NOMO-1 (cell line): ENCODE data around the gene CARD14.
A peak's percentile ranks its signal among the peaks of the same experiment; 100 is the strongest.
"Not testable (repeated sequence)": the region's sequence is repeated elsewhere in the genome, so short reads cannot be mapped to it uniquely, and the experiment has no call there.

Experiments used
- DNase-seq, 2 experiments: peaks; one replicate each; lab custom pipeline; 2025; ENCODE audit not compliant: unreplicated experiment in 2 of 2; lab: John Stamatoyannopoulos, UW

Gene CARD14

DNA sequence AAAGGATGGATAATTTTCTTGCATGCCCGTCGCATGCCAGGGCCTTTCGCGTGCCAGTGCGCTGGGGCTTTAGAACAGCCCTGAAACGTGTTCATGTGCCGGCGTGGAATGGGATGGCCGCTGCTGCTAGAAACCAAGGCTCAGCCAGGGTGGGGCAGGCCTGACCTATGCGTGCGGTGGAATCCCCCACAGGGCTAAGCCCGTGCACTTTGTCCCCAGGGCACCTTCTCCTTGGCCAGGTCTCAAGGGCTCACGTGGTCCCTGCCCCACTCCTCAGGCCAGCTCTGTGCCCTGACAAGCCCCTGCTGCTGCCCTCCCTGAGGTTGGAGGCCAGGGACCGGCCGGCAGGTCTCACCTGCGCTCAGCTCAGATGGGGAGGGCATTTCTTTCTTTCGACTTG is 77.7 kb downstream of the CARD14 start:
- DNase-seq = no peak

DNA sequence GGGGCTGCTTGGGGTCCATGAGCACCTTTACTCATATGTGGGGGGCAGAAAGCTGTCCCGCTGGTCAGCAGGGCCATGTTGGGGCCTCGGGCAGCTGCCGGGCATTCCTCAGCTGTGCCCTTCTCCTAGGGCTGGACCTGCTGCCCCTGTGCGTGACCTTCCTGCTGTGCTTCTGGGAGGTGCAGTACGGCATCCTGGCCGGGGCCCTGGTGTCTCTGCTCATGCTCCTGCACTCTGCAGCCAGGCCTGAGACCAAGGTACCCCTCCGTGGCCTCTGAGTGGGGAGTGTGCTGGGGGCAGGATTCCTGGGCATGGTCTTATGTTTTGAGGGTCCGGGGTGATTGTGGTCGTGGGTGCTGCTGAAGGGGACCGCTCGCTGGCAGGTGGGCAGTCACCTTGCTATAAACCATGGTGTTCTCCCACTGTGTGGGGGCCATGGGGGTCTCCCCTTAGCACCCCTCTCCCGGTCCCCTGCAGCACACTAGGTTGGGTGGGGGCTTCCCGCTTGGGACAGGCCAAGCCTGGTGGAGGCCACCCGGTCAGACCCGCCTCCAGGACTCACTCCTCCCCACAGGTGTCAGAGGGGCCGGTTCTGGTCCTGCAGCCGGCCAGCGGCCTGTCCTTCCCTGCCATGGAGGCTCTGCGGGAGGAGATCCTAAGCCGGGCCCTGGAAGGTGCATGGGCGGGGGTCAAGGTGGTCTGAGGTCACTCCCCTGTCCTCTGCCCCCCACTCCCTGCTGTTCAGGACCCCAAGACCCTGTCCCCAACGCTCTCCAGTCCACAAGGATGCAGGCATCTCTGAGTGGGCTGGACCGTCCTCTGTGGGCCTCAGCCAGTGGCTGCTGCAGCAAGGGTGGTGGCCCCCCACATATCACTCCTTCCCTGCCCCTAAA is 78.4 kb downstream of the CARD14 start:
- no peak for DNase-seq

DNA sequence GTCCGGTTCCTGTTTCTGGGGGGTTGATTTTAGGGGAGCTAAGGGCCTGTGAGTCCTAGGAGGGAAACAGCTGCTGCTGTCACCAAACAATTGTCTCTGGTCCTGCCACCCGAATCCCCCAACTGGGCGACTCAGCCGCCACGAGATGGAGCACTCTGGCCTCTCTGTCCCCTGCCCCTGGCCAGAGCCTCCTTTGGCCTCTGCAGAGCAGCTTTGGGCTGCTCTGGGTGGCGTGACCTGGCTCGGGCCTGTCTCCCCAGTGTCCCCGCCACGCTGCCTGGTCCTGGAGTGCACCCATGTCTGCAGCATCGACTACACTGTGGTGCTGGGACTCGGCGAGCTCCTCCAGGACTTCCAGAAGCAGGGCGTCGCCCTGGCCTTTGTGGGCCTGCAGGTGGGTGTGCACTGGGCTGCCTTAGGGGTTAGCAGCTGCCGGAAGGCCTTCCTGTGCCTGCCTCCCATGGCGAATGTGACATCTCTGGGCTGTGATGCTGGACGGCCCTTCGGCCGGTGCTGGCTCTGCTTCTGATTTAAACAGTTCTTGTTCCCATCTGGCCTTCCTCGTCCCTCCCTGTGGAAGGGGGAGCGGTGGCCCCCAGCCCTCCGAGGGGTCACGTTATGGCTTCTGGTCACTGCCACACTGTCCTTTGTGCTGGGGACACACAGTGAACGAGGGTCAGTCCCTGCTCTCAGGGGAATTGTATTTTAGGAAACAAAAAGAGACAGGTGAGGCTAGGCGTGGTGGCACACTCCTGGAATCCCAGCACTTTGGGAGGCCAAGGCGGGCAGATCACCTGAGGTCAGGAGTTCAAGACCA is 79.3 kb downstream of the CARD14 start:
- DNase-seq = no peak

DNA sequence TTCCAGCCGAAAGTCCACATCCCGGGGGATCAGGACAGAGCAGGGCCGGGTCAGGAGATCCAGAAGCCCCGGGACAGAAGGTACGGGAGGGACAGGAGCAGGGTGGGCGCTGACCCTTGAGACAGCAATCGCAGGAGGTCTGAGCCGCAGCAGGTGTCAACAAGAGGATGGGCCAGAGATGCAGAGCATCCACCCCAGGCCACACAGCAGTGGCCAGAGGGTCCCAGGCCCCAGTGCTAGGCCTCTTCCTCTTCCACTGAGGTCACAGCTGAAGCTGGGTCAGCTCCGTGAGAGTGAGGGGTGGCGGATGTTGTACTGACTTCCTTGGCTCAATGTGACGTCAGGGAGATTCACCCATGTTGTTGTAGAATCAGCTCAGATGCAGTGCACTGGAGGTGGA is 82.1 kb downstream of the CARD14 start:
- DNase-seq = no peak

DNA sequence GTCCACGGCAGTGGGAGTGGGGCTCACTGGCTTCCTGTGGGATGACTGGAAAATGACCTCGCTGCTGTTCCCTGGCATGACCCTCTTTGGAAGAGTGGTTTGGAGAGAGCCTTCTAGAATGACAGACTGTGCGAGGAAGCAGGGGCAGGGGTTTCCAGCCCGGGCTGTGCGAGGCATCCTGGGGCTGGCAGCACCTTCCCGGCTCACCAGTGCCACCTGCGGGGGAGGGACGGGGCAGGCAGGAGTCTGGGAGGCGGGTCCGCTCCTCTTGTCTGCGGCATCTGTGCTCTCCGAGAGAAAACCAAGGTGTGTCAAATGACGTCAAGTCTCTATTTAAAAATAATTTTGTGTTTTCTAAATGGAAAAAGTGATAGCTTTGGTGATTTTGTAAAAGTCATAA is 83.0 kb downstream of the CARD14 start:
- peak; percentile 29 to 35 for DNase-seq

DNA sequence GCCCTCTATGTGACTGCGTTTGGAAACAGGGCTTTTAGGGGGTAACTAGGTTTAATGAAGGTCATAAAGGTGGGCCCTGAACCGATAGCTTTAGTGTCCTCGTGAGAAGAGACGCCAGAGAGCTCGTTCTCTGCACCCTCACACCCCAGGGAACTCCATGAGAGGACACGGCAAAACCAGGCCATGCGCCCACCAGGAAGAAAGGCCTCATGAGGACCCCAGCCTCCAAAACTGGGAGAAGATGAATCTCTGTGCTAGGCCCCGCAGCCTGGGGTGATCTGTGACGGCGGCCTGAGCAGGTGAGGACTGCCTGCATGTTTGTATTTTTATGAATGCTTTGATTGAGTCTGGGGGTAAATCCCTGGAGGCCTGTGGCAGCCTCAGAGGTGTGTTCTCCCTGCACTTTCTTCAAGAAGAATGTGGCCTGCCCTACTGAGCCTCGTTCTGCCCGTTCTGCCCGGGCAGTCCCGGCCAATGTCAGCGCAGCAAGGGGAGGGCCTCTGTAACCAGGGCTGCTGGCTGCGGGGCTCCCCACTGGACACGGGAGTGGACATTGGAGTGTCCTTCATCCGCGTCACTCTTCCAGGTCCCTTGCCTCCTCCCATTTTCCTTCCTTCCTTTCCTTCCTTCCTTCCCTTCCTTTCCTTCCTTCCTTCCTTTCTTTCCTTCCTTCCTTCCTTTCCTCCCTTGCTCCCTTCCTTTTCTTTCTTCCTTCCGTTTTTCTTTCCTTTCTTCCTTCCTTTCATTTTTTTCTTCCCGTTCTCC is 84.0 kb downstream of the CARD14 start:
- DNase-seq = no peak

DNA sequence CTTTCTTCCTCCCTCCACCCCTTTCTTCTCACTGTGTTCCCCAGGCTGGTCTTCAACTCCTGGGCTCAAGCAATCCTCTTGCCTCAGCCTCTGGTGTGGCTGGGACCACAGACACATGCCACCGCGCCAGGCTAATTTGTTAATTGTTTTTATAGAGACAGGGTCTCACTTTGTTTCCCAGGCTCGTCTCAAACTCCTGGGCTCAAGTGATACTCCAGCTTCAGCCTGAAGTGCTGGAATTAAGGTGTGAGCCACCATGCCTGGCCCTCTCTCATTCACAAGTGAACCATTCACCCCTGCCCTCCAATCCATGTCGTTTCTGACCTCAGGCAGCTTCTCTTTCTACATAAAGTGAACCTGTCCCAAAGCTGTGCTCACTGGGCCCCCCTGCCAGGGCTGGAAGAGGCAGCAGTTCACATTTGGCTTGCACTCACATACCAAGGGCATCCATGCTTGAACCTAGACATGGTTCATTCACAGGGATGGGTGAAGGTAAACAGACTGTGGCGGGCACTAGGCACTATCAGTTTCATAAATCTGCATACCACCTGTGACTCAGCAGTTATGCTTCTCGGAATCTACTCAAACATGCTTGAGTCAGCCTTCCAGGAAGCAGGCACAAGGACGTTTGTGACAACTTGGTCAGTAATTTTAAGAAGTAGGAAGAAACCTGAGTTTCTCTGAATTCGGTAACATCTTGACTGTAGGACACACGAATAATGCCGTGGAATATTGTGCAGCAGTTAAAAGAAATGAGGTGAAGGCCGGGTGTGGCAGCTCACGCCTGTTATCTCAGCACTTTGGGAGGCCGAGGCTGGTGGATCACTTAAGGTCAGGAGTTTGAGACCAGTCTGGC is 84.8 kb downstream of the CARD14 start:
- DNase-seq = peak; percentile 61 to 89

DNA sequence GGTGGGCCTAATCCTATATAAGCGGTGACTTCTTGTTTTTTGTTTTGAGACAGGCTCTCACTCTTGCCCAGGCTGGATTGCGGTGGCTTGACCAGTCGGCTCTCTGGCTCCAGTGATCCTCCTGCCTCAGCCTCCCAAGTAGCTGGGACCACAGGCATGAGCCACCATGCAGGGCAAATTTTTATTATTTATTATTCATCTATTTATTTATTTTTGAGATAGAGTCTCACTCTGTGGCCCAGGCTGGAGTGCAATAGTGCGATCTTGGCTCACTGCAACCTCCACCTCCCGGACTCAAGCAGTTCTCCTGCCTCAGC is 86.2 kb downstream of the CARD14 start:
- no peak for DNase-seq

DNA sequence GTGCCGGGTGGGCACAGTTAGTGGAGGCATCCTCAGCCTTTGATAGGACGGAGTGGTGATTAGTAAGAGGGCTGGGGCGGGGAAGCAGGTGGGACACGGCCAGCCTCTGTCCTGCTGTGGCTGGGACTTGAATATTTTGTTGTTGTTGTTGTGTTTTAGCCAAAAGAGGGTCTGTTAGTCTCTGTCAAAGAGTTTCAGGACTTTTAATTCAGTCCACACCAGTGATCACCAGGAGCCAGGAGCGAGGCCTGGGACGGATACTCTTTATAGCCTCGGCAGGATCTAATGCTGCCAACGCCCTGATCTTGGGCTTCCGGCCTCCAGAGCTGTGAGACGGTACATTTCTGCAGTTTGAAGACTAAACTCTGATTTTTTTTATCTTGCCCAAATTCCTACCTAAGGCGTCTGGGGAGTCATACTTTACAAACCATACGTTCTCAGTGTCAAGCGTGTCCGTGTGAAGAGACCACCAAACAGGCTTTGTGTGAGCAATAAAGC is 87.9 kb downstream of the CARD14 start:
- no peak for DNase-seq

DNA sequence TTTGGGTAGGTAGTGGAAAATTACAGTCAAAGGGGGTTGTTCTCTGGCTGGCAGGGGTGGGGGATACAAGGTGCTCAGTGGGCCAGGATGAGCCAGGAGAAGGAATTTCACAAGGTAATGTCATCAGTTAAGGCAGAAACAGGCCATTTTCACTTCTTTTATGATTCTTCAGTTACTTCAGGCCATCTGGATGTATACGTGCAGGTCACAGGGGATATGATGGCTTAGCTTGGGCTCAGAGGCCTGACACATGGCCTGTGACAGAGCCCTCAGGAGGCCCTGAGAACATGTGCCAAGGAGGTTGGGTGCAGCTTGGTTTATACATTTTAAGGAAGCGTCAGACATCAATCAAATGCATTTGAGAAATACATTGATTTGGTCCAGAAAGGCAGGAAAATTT is 88.5 kb downstream of the CARD14 start:
- DNase-seq = not testable (repeated sequence)
